Neuronal stem cell (in vitro differentiated cells): Measurements from ENCODE around the gene GOLGB1.

ENCODE experiments used
- DNase-seq: peaks from one replicate; pipeline ENCODE4 v3.0.0-alpha.2; 2013; ENCODE audit warnings: low spot score
- H2AFZ ChIP-seq: one replicate; pipeline ENCODE4 v1.6.1; 2013; ENCODE audit warnings: mild to moderate bottlenecking, low read length, inconsistent platforms
- H2AK5ac ChIP-seq: 2 replicates; pipeline ENCODE4 v1.6.1; 2013; ENCODE audit warnings: low read depth, mild to moderate bottlenecking, inconsistent platforms, low read length, moderate library complexity, mixed read lengths
- H2BK120ac ChIP-seq: 2 replicates; pipeline ENCODE4 v1.6.1; 2013; ENCODE audit warnings: low read depth, mild to moderate bottlenecking, inconsistent platforms, low read length, moderate library complexity, mixed read lengths
- H2BK12ac ChIP-seq: one replicate; pipeline ENCODE4 v1.6.1; 2013; ENCODE audit warnings: low read length, inconsistent platforms
- H2BK15ac ChIP-seq: 2 replicates; pipeline ENCODE4 v1.6.1; 2013; ENCODE audit warnings: mild to moderate bottlenecking, low read length, inconsistent platforms, mixed read lengths
- H2BK5ac ChIP-seq: one replicate; pipeline ENCODE4 v1.6.1; 2013; ENCODE audit warnings: inconsistent platforms, mild to moderate bottlenecking, low read length, moderate library complexity
- H3K14ac ChIP-seq: one replicate; pipeline ENCODE4 v1.6.1; 2013; ENCODE audit warnings: low read length, inconsistent platforms
- H3K18ac ChIP-seq: 2 replicates; pipeline ENCODE4 v1.6.1; 2013; ENCODE audit warnings: low read length, inconsistent platforms
- H3K23ac ChIP-seq: 2 replicates; pipeline ENCODE4 v1.6.1; 2013; ENCODE audit warnings: low read depth, mild to moderate bottlenecking, mixed read lengths, low read length, inconsistent platforms; ENCODE audit not compliant: poor library complexity
- H3K27ac ChIP-seq: replicated peaks from 3 replicates; pipeline ENCODE4 v1.5.1; 2013; ENCODE audit warnings: low read length, inconsistent platforms
- H3K27me3 ChIP-seq, 3 experiments: 2 replicates each; pipeline ENCODE4 v1.6.1; 2013; ENCODE audit warnings: low read length in 3 of 3, mild to moderate bottlenecking in 2 of 3, inconsistent platforms in 1 of 3, low read depth in 1 of 3, mixed read lengths in 1 of 3, moderate library complexity in 1 of 3; ENCODE audit not compliant: control insufficient read depth in 3 of 3, insufficient read depth in 3 of 3
- H3K36me3 ChIP-seq, 2 donors: replicated peaks in 1 of 2; 2 replicates each; pipeline ENCODE4 v1.6.1; 2013; ENCODE audit warnings: low read length in 2 of 2; ENCODE audit not compliant: control insufficient read depth in 2 of 2, insufficient read depth in 2 of 2
- H3K4ac ChIP-seq: 2 replicates; pipeline ENCODE4 v1.6.1; 2013; ENCODE audit warnings: inconsistent platforms, mild to moderate bottlenecking, low read length, moderate library complexity
- H3K4me1 ChIP-seq, 2 donors: 1 replicate in 1 of 2; 2 replicates in 1 of 2; pipeline ENCODE4 v1.6.1; 2013; ENCODE audit warnings: low read length in 2 of 2, low read depth in 1 of 2; ENCODE audit not compliant: control insufficient read depth in 2 of 2, insufficient read depth in 1 of 2
- H3K4me2 ChIP-seq: one replicate; pipeline ENCODE4 v1.6.1; 2013; ENCODE audit warnings: mild to moderate bottlenecking, low read length, inconsistent platforms; ENCODE audit not compliant: insufficient read depth, poor library complexity, severe bottlenecking
- H3K4me3 ChIP-seq, 2 donors: 2 replicates each; pipeline ENCODE4 v1.5.1; 2013; ENCODE audit warnings: low read length in 2 of 2, mild to moderate bottlenecking in 2 of 2, inconsistent platforms in 1 of 2, moderate library complexity in 1 of 2
- H3K79me1 ChIP-seq: one replicate; pipeline ENCODE4 v1.6.1; 2013; ENCODE audit warnings: low read depth, mild to moderate bottlenecking, inconsistent platforms, low read length, moderate library complexity
- H3K9ac ChIP-seq: one replicate; pipeline ENCODE4 v1.6.1; 2013; ENCODE audit warnings: mild to moderate bottlenecking, low read depth, low read length, inconsistent platforms; ENCODE audit not compliant: poor library complexity
- H3K9me3 ChIP-seq, 2 donors: replicated peaks in 1 of 2; 2 replicates each; pipeline versions ENCODE3 to v1.6.1; 2013; ENCODE audit warnings: low read length in 2 of 2, mild to moderate bottlenecking in 2 of 2, inconsistent platforms in 1 of 2, low read depth in 1 of 2, mixed read lengths in 1 of 2, moderate library complexity in 1 of 2; ENCODE audit not compliant: control insufficient read depth in 2 of 2, insufficient read depth in 1 of 2
- H4K8ac ChIP-seq: one replicate; pipeline ENCODE4 v1.6.1; 2013; ENCODE audit warnings: low read depth, mild to moderate bottlenecking, inconsistent platforms, low read length, moderate library complexity
- H4K91ac ChIP-seq: one replicate; pipeline ENCODE4 v1.6.1; 2013; ENCODE audit warnings: low read length, low read depth, mild to moderate bottlenecking, inconsistent platforms; ENCODE audit not compliant: poor library complexity
- WGBS, 2 donors: extraction: QIAGEN DNeasy Blood & Tissue Kit; methylation state at CpG; one replicate each; pipeline ENCODE4 v1.1.7; 2013; ENCODE audit warnings: missing lambda C conversion rate in 2 of 2, mixed read lengths in 1 of 2; ENCODE audit not compliant: insufficient read length in 2 of 2, insufficient replicate concordance in 1 of 2; ENCODE audit errors: extremely low coverage in 2 of 2; 5-methylcytosine and 5-hydroxymethylcytosine counted together

The GOLGB1 gene

GRCh38 chr3:121662742-121663141 lies 86.8 kb downstream of the GOLGB1 start:
- Histone ChIP-seq H3K4me3 (no peak overlapping the region), H4K8ac (no peak overlapping the region), H3K4me1 (no peaks in the 10 kb centered on the region), H4K91ac (no peak overlapping the region), H3K36me3 (peaks cover 25 to 52% of the 10 kb centered on the region in 2 donors), H3K9ac (no peak overlapping the region), H3K4ac (no peak overlapping the region), H3K27me3 (no peaks in the 10 kb centered on the region), H3K9me3 (no peaks in the 10 kb centered on the region), H2BK120ac (no peak overlapping the region), H3K79me1 (no peaks in the 10 kb centered on the region), H2BK15ac (no peak overlapping the region), H2BK12ac (no peak overlapping the region), H2AK5ac (no peak overlapping the region), H3K18ac (no peak overlapping the region), H3K14ac (no peak overlapping the region), H3K27ac (no peak overlapping the region), H2AFZ (no peak overlapping the region), H3K4me2 (no peak overlapping the region), H3K23ac (no peak overlapping the region), H2BK5ac (no peak overlapping the region)
- DNase-seq: no peak

GRCh38 chr3:121661376-121661775 lies 88.2 kb downstream of the GOLGB1 start:
- H3K9ac ChIP-seq: no peak overlapping the region
- no peaks in the 10 kb centered on the region for H3K79me1 ChIP-seq
- no peak overlapping the region for H3K4me3 ChIP-seq
- H3K14ac ChIP-seq: no peak overlapping the region
- H3K9me3 ChIP-seq: no peaks in the 10 kb centered on the region
- no peak overlapping the region for H3K27ac ChIP-seq
- no peak overlapping the region for H3K18ac ChIP-seq
- H3K4ac ChIP-seq: no peak overlapping the region
- H3K23ac ChIP-seq: no peak overlapping the region
- H3K36me3 ChIP-seq: peaks cover 19 to 38% of the 10 kb centered on the region in 2 donors
- H4K91ac ChIP-seq: no peak overlapping the region
- no peak overlapping the region for H4K8ac ChIP-seq
- H3K4me1 ChIP-seq: no peaks in the 10 kb centered on the region
- H2BK15ac ChIP-seq: no peak overlapping the region
- H2BK12ac ChIP-seq: no peak overlapping the region
- no peak overlapping the region for H3K4me2 ChIP-seq
- H3K27me3 ChIP-seq: no peaks in the 10 kb centered on the region
- no peak overlapping the region for H2BK120ac ChIP-seq
- WGBS, 2 donors: no CpG with 5 or more reads among the region's 6 CpGs
- no peak for DNase-seq
- no peak overlapping the region for H2BK5ac ChIP-seq
- H2AFZ ChIP-seq: no peak overlapping the region
- H2AK5ac ChIP-seq: no peak overlapping the region

GRCh38 chr3:121660356-121661171 lies 89.0 kb downstream of the GOLGB1 start, which contains the start of gene HCLS1:
TSS of gene HCLS1 (minus strand) at chr3:121660903. CDS start at chr3:121658347, 2,556 bp downstream.
- WGBS, 2 donors: no CpG with 5 or more reads among the region's 9 CpGs
- H3K27ac ChIP-seq: no peak within 1 kb of the TSS

GRCh38 chr3:121659586-121659985 lies 90.0 kb downstream of the GOLGB1 start:
- H3K27ac ChIP-seq: no peak overlapping the region
- H3K4me1 ChIP-seq: no peaks in the 10 kb centered on the region
- no peak overlapping the region for H4K91ac ChIP-seq
- H2BK12ac ChIP-seq: no peak overlapping the region
- no peak overlapping the region for H3K18ac ChIP-seq
- H3K36me3 ChIP-seq: peaks cover 8 to 20% of the 10 kb centered on the region in 2 donors
- no peak overlapping the region for H3K23ac ChIP-seq
- H3K4me3 ChIP-seq: no peak overlapping the region
- no peaks in the 10 kb centered on the region for H3K79me1 ChIP-seq
- H3K9ac ChIP-seq: no peak overlapping the region
- no peaks in the 10 kb centered on the region for H3K9me3 ChIP-seq
- H2BK15ac ChIP-seq: no peak overlapping the region
- no peak overlapping the region for H2BK120ac ChIP-seq
- no peak overlapping the region for H2AK5ac ChIP-seq
- no peak overlapping the region for H2AFZ ChIP-seq
- no peaks in the 10 kb centered on the region for H3K27me3 ChIP-seq
- no peak overlapping the region for H3K4ac ChIP-seq
- DNase-seq: no peak
- H3K4me2 ChIP-seq: no peak overlapping the region
- no peak overlapping the region for H3K14ac ChIP-seq
- no peak overlapping the region for H4K8ac ChIP-seq
- no peak overlapping the region for H2BK5ac ChIP-seq
- WGBS, 2 donors: no CpG with 5 or more reads among the region's 3 CpGs

More at GRCh38 chr3:121660356-121661171, 89.0 kb downstream of the GOLGB1 start, which contains the start of gene HCLS1:
- H2BK12ac ChIP-seq: no peak within 1 kb of the TSS
- no peak within 1 kb of the TSS for H2BK5ac ChIP-seq
- no peak within 1 kb of the TSS for H4K8ac ChIP-seq
- peaks cover 14 to 30% of the 10 kb centered on the region in 2 donors for H3K36me3 ChIP-seq
- H3K23ac ChIP-seq: no peak within 1 kb of the TSS
- H2AK5ac ChIP-seq: no peak within 1 kb of the TSS
- H3K27me3 ChIP-seq: no peaks in the 10 kb centered on the region
- H3K18ac ChIP-seq: no peak within 1 kb of the TSS
- H3K4me1 ChIP-seq: no peaks in the 10 kb centered on the region
- no peak within 1 kb of the TSS for H2AFZ ChIP-seq
- H3K4ac ChIP-seq: no peak within 1 kb of the TSS
- no peak within 1 kb of the TSS for H3K14ac ChIP-seq
- no peak within 1 kb of the TSS for H2BK15ac ChIP-seq
- H3K9ac ChIP-seq: no peak within 1 kb of the TSS
- H3K9me3 ChIP-seq: no peaks in the 10 kb centered on the region
- DNase-seq: no peak
- H4K91ac ChIP-seq: no peak within 1 kb of the TSS
- no peak within 1 kb of the TSS for H3K4me3 ChIP-seq
- no peak within 1 kb of the TSS for H2BK120ac ChIP-seq
- H3K4me2 ChIP-seq: no peak within 1 kb of the TSS
- H3K79me1 ChIP-seq: no peaks in the 10 kb centered on the region
